HG02943 (cell line): ENCODE measurements around the gene INO80.

Source experiments
- ATAC-seq: cut with Tn5 transposase; IDR thresholded peaks from one replicate; pipeline ENCODE4 v1.9.1; 2021; ENCODE audit warnings: mild to moderate bottlenecking, low read depth, moderate library complexity; ENCODE audit not compliant: unreplicated experiment

The INO80 gene

DNA sequence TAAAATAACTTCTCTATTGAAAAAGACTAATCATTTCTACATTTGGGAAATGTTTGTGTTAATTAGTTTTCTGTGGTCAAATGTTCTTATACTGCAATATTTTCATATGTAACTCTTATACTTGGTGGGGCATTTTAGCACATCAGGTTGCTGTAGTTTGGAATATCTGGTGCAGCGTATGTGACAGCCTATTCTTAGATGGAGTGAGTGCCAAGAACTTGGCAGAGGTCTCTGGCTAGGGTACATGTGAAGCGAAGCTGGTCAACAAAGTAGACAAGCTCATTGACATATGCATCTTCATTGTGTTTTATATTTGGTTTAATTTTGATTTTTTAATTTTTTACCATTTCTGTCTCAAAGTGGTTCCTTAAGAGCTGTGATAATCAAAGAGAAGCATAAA is 109.6 kb downstream of the INO80 start:
- no peak for ATAC-seq

GRCh38 chr15:41004490-41004889 is 111.6 kb downstream of the INO80 start:
- ATAC-seq, result no peak

DNA sequence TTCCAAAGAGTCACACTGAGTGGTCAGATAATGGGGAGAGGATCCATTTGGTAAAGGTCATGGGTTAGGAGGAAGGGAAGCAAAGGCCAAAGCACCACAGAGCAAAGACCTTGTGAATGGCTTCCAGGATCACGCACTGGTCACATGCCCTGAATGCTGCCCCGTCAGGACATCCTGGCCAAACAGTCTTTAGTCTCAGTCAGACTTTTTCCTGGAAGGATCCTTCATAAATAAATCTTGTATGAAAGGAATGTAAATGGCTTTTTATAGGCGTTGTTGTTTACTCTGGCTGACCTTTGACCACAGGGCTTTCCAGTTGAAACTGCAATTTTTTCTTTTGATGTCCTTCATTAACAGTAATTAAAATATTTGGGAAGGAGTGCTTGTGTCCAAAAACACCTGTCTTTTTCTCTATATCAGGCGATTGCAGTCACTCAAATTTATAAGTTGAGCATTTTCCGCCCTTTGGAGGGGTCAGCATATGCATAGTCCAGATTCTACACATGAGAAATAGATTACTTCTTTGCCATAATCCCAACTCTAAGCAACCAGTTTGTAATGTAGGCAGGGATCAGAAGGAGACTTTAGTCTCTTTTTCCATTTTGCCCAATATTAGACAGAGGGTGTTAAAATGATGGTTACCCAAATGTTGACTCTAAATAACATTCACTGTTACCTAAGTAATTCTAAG is 114.4 kb downstream of the INO80 start:
- ATAC-seq, result no peak

- ATAC-seq, result no peak
Measured at GRCh38 chr15:40999190-40999589, 116.9 kb downstream of the INO80 start.

GRCh38 chr15:40995656-40996055 is 120.4 kb downstream of the INO80 start:
- ATAC-seq, result no peak

- ATAC-seq, result no peak
Measured at GRCh38 chr15:40992825-40993224, 123.3 kb downstream of the INO80 start.

DNA sequence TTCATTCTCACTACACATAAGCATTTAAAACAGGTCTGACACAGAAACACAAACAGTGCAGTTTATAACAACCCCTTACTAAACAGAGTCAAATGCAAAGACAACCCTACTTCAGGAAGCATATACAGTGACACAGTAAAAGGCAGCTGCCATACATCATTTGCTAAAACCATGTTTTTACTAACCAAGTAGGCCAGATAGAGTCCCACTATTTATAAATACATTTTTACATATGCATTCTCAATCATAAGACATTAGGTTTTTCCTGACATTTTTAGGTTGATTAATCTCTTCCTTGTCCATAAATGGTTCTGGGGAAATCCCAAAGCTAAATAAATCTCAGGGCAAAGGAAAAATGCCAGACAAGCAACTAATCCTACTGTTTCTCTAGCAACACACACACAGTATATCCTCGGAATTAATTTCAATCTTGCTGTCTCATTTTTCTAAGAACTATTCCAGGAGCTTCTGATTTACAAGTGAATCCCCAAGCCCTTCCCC is 123.8 kb downstream of the INO80 start:
- no peak for ATAC-seq

GRCh38 chr15:40991355-40991754 is 124.7 kb downstream of the INO80 start:
- no peak for ATAC-seq

DNA sequence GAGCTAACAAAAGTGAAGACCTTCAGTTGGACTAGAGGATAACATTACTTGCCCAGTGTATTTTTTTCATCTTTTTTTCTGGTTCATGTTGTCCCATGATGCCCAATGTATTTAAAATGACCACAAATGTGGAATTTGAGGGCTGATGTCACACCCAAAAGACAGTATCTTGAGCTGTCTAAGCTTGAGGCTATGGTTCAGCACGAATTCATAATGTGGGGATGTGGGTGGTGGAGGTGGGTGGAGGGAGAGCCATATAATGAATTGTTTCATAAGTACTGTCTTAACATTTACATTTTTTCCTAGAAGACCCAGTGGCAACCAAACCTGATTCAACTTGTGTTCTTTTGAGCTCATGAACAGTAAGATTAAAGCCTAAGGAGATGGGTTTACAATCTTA is 125.3 kb downstream of the INO80 start:
- ATAC-seq, result no peak

GRCh38 chr15:40990080-40990479 is 126.0 kb downstream of the INO80 start:
- no peak for ATAC-seq

DNA sequence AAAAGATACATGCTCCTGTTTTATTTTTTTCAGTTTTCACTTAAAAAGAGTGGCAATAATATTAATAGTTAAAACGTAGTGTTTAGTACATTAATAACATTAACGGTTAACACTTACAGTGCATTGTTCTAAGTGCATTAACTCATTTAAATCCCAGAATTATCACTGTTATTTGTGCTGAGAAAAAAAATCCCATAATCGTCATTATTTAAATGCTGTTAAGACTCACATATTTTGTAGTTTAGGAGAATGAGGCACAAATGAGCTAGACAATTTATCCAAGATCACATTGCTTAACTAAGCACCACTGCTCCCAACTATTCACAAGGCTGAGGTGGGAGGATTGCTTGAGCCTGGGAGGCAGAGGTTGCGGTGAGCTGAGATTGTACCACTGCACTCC is 127.9 kb downstream of the INO80 start:
- no peak for ATAC-seq

- ATAC-seq, result no peak
Measured at GRCh38 chr15:40986820-40987219, 129.3 kb downstream of the INO80 start.

DNA sequence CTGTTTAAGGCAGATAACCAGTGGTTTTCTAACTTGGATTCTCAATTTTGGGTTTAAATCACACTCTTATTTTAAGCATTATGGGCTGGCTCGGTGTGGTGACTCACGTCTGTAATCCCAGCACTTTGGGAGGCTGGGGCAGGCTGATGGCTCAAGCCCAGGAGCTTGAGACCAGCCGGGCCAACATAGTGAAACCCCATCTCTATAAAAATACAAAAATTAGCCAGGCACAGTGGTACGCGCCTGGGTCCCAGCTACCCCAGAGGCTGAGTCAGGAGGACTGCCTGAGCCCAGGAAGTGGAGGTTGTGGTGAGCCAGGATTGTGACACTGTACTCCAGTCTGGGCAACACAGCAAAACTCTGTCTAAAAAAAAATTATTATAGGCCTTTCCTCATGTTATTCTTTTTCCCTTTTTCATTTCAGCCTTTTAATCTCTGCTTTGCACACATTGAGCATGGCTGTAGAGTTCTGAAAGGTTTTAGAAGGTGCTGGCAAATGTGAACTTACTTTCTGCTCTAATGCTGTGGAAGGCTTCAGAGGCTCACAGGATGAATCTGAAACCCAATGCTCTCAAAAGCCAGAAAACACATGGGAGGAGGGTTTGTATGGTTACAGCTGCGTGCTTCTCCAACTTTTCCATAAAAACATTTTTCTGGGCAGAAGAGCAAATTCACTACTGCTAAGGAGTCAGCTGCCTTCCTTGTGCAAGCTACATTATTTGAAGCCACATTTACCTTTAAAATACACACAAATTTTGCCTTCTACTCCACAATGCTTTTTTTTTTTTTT is 130.3 kb downstream of the INO80 start:
- ATAC-seq, result no peak

DNA sequence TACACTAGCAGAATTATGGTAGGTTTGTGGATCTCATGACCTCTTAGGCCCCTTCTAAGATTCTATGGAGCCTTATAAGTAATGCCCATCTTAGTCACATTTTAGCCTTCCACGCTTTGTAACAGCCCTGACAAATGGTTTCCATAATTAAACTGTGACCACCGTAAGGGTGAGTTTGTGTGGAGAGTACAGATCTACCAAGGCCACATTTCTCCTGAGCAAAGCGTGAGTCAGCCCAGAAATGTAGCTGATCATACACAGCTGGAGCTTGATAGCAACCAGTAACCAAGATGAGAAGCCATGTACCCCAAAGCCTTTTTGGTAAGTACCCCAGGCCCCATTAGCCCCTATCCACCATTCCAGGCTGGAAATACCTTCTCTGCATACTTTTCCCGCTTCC is 131.1 kb downstream of the INO80 start:
- no peak for ATAC-seq

- no peak for ATAC-seq
Measured at GRCh38 chr15:40984406-40984805, 131.7 kb downstream of the INO80 start.

GRCh38 chr15:40982855-40983254 is 133.2 kb downstream of the INO80 start:
- no peak for ATAC-seq

GRCh38 chr15:40981186-40981585 is 134.9 kb downstream of the INO80 start:
- ATAC-seq, result no peak

DNA sequence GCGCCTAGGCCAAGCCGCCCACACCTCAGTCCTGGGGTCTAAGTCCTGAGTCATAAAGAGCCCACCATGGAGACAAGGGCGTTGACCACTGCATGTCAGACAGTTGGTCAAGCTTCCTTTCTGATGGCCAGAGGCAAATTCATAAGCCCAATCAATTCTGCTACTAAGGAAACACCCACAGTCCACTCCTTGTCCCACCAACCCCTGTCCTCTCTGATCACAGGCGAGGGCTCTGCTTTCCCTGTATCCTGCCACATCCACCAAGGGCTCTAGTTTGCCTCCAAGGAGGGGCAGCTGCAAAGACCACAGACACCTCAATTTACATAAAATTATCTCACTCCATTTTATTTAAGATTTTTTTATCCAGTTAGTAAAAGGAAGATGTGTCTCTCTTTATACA is 137.5 kb downstream of the INO80 start:
- no peak for ATAC-seq

DNA sequence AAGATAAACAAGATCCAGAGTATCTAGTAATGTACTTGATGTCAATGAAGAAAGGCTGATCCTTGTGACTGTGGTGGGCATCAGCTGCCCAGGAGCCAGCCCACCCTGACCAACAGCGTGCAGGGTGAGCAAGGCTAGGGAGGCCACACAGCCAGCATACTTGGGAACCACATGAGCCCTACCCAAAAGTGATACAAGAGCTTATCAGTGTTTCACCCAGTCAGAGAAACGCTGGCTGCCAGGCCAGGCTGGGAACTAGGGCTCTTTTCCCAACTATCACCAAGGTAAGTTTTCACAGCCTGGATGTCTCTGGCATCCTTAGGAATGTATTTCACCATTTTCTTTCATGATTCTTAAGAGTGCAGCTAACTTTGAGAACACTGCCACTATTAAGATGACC is 137.9 kb downstream of the INO80 start:
- no peak for ATAC-seq

GRCh38 chr15:40976819-40977218 is 139.3 kb downstream of the INO80 start:
- ATAC-seq, result no peak

DNA sequence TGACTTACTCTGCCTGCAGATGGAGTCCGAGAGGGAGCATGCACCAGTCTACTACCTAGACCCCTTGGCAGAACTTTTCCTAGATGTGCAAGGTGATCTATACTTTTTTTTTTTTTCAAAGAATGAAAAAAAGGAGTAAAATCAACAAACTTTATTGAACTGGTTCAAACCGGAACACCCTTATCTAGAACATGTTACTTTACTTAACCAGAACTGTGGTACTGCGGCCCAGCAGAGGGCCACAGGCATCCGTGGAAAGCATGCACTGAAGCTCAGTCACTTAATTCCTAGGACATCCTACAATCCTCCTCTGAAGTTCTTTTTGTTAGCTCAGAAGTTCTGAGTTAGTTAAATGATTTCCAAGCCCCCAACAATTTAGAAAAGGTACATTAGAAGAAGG is 141.2 kb downstream of the INO80 start:
- no peak for ATAC-seq

DNA sequence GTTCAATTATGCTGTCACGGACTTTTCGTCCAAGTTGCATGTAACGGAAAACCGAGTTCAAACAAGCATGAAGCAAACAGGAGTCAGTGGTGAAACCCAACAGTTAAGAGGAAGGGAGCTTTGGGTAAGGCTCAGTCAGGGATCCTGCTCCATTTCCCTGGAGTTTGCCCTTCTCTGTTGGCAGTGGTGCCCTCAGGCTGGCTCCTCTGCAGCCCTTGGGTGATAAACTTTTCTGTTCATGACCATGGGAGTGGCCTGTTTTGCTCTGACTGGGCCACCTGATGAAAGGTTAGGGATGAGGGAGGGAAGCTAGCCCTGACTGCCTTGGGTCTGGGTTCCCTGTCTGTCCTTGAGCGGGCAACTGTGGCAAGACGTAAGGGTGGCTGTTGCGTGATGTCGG is 146.7 kb downstream of the INO80 start:
- no peak for ATAC-seq
